ENCODE measurements around the gene EDEM3. TPM values are rescaled to one million over a fixed set of nuclear protein-coding genes. Genes with fewer than 3 reads are reported as not detected.

Gene EDEM3
- total and polyA plus RNA-seq, 9 of the 15 experiments (the other 6 are each of a cell fraction or from before 2014, with no cell fraction given), result 15.8 to 46.6 (median 28.0) TPM

GRCh38 chr1:184771190-184771691 is 16.6 kb upstream of the EDEM3 start (continued):
- TF ChIP-seq POLR2G (IDR thresholded peaks at IDR 0.05; ENCODE audit: low read depth, low read length), result 0 out of 2 replicates have a peak, but pooled peaks have one; percentile 33
- TF ChIP-seq, protein P1, sequence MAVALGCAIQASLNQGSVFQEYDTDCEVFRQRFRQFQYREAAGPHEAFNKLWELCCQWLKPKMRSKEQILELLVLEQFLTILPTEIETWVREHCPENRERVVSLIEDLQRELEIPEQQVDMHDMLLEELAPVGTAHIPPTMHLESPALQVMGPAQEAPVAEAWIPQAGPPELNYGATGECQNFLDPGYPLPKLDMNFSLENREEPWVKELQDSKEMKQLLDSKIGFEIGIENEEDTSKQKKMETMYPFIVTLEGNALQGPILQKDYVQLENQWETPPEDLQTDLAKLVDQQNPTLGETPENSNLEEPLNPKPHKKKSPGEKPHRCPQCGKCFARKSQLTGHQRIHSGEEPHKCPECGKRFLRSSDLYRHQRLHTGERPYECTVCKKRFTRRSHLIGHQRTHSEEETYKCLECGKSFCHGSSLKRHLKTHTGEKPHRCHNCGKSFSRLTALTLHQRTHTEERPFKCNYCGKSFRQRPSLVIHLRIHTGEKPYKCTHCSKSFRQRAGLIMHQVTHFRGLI (CRISPR knock-in tag; IDR thresholded peaks at IDR 0.05), result no peak
- TF ChIP-seq ETS2 (tag; IDR thresholded peaks at IDR 0.05; ENCODE audit: borderline replicate concordance, poor library complexity, severe bottlenecking), result no peak
- peak; percentile 97 for TF ChIP-seq CREB3L1 (IDR thresholded peaks at IDR 0.05; ENCODE audit: borderline replicate concordance, low read depth)
- TF ChIP-seq ZNF592 (IDR thresholded peaks at IDR 0.05), result peak; percentile 96
- no peak for TF ChIP-seq ASH1L (IDR thresholded peaks at IDR 0.05; ENCODE audit: borderline replicate concordance, low read depth, partially characterized antibody)
- peak; percentile 74 for TF ChIP-seq POLR2H (tag; IDR thresholded peaks at IDR 0.05; ENCODE audit: low read depth)
- peak; percentile 54 for TF ChIP-seq CXXC5 (CRISPR knock-in tag; IDR thresholded peaks at IDR 0.05)

Measured in K562 (cell line).